ENCODE data around the gene TMC6.

- no peak for TF ChIP-seq REST (IDR thresholded peaks at IDR 0.05; ENCODE audit: low read depth, low read length)
- no peak for TF ChIP-seq RFX5 (IDR thresholded peaks at IDR 0.05; ENCODE audit: low read length)
- no peak for TF ChIP-seq YY1 (IDR thresholded peaks at IDR 0.05; ENCODE audit: low read depth)
- TF ChIP-seq CTCF (IDR thresholded peaks at IDR 0.05), result no peak
- no peak for TF ChIP-seq GABPA (IDR thresholded peaks at IDR 0.05; ENCODE audit: low read depth)
- TF ChIP-seq GATA2 (CRISPR knock-in tag; IDR thresholded peaks at IDR 0.05), result no peak
Observed at GRCh38 chr17:78144736-78145641, 16.4 kb upstream of the TMC6 start.

All from SK-N-SH (cell line).